CD4-positive, alpha-beta T cell (primary cell): ENCODE data around the gene OSBPL1A. TPM values are rescaled to one million over a fixed set of nuclear protein-coding genes. Genes with fewer than 3 reads are reported as not detected.

Experiments
- ATAC-seq: fragments of 200-7000 bp; cut with Tn5 transposase; one replicate; pipeline ENCODE4 v1.10.0; 2022; ENCODE audit warnings: mild to moderate bottlenecking; ENCODE audit not compliant: poor library complexity
- CTCF ChIA-PET: fragments of 350-600 bp; sonication (Branson Sonifier 250); formaldehyde crosslinking; loops from one replicate; lab custom pipeline; 2021; ENCODE audit warnings: antibody characterized with exemption, inconsistent platforms; lab: Charles Lee
- POLR2A ChIA-PET: fragments of 350-600 bp; sonication (Branson Sonifier 250); formaldehyde crosslinking; loops from one replicate; lab custom pipeline; 2021; ENCODE audit warnings: antibody characterized with exemption, inconsistent platforms; lab: Charles Lee
- DNase-seq, 14 experiments: peaks; one replicate each; pipeline ENCODE4 v3.0.0-alpha.2; 2013 to 2020; ENCODE audit warnings: mixed read lengths in 2 of 14
- H3K27ac ChIP-seq, 2 donors: one replicate each; pipeline versions ENCODE4 v1.5.1 to v1.7.0; 2013; ENCODE audit warnings: low read length in 2 of 2, low read depth in 1 of 2, mild to moderate bottlenecking in 1 of 2
- H3K27me3 ChIP-seq, 2 experiments: 1 replicate in 1 of 2; 2 replicates in 1 of 2; pipeline versions ENCODE4 v1.6.1 to v1.7.0; 2013; ENCODE audit warnings: low read length in 2 of 2, control low read depth in 1 of 2, mild to moderate bottlenecking in 1 of 2, moderate library complexity in 1 of 2; ENCODE audit not compliant: insufficient read depth in 2 of 2, control insufficient read depth in 1 of 2
- H3K36me3 ChIP-seq: one replicate; pipeline ENCODE4 v1.6.1; 2013; ENCODE audit warnings: low read length, control low read depth; ENCODE audit not compliant: insufficient read depth
- H3K4me1 ChIP-seq: one replicate; pipeline ENCODE4 v1.6.1; 2013; ENCODE audit warnings: low read length, control low read depth; ENCODE audit not compliant: insufficient read depth
- H3K4me3 ChIP-seq: one replicate; pipeline ENCODE4 v1.5.1; 2013; ENCODE audit warnings: mild to moderate bottlenecking, low read length, moderate library complexity
- H3K9me3 ChIP-seq, 2 experiments: 1 replicate in 1 of 2; 2 replicates in 1 of 2; pipeline versions ENCODE4 v1.6.1 to v1.7.0; 2013; ENCODE audit warnings: low read length in 2 of 2, mild to moderate bottlenecking in 2 of 2, control low read depth in 1 of 2, moderate library complexity in 1 of 2; ENCODE audit not compliant: control insufficient read depth in 1 of 2, insufficient read depth in 1 of 2
- H3K27ac Mint-ChIP-seq: one replicate; pipeline ENCODE4 v1.8.0; 2020; ENCODE audit warnings: mixed read lengths
- H3K27me3 Mint-ChIP-seq: one replicate; pipeline ENCODE4 v1.8.0; 2021; ENCODE audit warnings: mixed read lengths
- H3K36me3 Mint-ChIP-seq: one replicate; pipeline ENCODE4 v1.8.0; 2021; ENCODE audit warnings: low read depth, mixed read lengths
- H3K4me1 Mint-ChIP-seq: one replicate; pipeline ENCODE4 v1.8.0; 2021; ENCODE audit warnings: low read depth, mixed read lengths
- H3K4me3 Mint-ChIP-seq: one replicate; pipeline ENCODE4 v1.8.0; 2020; ENCODE audit warnings: mild to moderate bottlenecking, mixed read lengths
- H3K9me3 Mint-ChIP-seq: one replicate; pipeline ENCODE4 v1.8.0; 2020; ENCODE audit warnings: mixed read lengths
- intact Hi-C, 2 experiments: fragments of 100-400 bp; cut with DNase I in 1 of 2; cut with micrococcal nuclease in 1 of 2; formaldehyde crosslinking; loops; one replicate each; pipeline versions ENCODE4 v1.15.1 to v1.9.0; 2023 to 2025; cut with DNase I, micrococcal nuclease
- total RNA-seq, 174 experiments: library from RNA in 2 of 174; stranded (reverse) in 2 of 174; gene quantifications; one replicate each; pipeline ENCODE4 v1.2.3 and lab custom pipeline; 2021 to 2026
- TF ChIP-seq, protein P1 (sequence below): fragments of 200-600 bp; IDR thresholded peaks from one replicate; pipeline ENCODE4 v1.8.0; 2022; ENCODE audit warnings: antibody characterized with exemption, mild to moderate bottlenecking

Gene OSBPL1A
- total RNA-seq, 2 experiments from 2014 or later: 2.7 TPM

DNA sequence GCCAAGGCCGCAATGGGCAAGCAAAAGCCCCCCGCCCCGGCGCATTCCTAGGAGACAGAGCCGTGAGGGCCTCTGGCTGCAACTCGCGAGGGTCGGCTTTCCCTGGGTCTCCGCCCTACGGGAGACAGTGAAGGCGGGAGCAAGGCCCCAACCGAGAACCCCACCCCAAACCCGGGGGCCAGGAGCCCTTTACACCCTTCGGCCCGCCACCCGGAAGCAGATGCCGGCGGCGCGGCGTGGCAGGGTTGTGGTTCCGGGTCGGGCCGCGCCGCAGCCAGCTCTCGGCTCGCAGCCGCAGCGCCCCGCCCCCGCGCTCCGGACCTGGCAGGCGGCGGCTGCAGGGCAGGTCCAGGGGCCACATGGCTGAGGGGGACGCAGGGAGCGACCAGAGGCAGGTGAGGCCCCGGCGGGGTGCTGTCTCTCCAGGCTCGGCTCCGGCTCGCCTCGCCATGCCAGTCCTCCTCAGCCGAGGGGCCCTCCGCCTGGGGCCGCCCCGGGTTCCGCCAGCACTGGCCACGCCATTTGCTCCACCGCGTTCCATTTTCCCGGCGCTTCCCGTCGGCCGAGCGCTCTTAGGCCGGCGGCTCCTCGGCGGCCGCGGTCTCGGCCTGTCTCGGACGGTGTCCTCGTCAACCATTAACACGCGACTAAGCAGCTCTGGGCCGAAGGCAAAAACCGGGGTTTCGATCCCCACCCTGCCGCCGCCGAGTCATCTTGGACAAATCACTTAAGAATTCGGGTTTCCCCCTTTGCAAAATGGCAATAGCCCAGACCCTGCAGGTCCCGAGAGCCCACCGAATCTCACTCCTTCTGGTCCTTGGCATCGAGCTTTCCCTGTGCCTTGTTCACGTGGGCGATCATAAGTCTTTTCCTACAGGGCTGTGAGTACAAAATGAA lies 29.0 kb upstream of the OSBPL1A start, which contains the start of gene IMPACT:
TSS of gene IMPACT (plus strand) at position 273 of the 897 bp plus-strand sequence. CDS start at position 360, 87 bp downstream.
- ChIA-PET POLR2A (interaction anchor here (0.5 to 1.4 kb wide), 5 partner anchors 10 to 973 kb away, joined by 3 to 6 read pairs (median 3); partner anchors contain the start of gene OSBPL1A), CTCF (no interaction called here)
- TF ChIP-seq, protein P1, sequence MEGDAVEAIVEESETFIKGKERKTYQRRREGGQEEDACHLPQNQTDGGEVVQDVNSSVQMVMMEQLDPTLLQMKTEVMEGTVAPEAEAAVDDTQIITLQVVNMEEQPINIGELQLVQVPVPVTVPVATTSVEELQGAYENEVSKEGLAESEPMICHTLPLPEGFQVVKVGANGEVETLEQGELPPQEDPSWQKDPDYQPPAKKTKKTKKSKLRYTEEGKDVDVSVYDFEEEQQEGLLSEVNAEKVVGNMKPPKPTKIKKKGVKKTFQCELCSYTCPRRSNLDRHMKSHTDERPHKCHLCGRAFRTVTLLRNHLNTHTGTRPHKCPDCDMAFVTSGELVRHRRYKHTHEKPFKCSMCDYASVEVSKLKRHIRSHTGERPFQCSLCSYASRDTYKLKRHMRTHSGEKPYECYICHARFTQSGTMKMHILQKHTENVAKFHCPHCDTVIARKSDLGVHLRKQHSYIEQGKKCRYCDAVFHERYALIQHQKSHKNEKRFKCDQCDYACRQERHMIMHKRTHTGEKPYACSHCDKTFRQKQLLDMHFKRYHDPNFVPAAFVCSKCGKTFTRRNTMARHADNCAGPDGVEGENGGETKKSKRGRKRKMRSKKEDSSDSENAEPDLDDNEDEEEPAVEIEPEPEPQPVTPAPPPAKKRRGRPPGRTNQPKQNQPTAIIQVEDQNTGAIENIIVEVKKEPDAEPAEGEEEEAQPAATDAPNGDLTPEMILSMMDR: no peak
- Histone ChIP-seq H3K27ac (no peak within 1 kb of the TSS), H3K9me3 (peaks cover 0 to 5% of the 10 kb centered on the region in 2 experiments), H3K4me3 (peak within 1 kb of the TSS; percentile 74), H3K36me3 (no peaks in the 10 kb centered on the region), H3K4me1 (peaks cover 17% of the 10 kb centered on the region), H3K27me3 (peaks cover 0 to 12% of the 10 kb centered on the region in 2 experiments)
- ATAC-seq: peak; percentile 86
- peak within 1 kb of the TSS; percentile 90 for H3K4me3 Mint-ChIP-seq
- intact Hi-C loops: loop anchor here in 1 of 2 experiments (5.0 to 10.0 kb wide), 2 partner anchors 34 to 842 kb away; partner anchors contain the start of gene NPC1
- peaks cover 7% of the 10 kb centered on the region for H3K9me3 Mint-ChIP-seq
- H3K36me3 Mint-ChIP-seq: peaks cover 29% of the 10 kb centered on the region
- peaks cover 32% of the 10 kb centered on the region for H3K4me1 Mint-ChIP-seq
- peak; percentile 52 to 91 (median 74) for DNase-seq
- peak within 1 kb of the TSS; percentile 72 for H3K27ac Mint-ChIP-seq
- H3K27me3 Mint-ChIP-seq: peaks cover 30% of the 10 kb centered on the region

DNA sequence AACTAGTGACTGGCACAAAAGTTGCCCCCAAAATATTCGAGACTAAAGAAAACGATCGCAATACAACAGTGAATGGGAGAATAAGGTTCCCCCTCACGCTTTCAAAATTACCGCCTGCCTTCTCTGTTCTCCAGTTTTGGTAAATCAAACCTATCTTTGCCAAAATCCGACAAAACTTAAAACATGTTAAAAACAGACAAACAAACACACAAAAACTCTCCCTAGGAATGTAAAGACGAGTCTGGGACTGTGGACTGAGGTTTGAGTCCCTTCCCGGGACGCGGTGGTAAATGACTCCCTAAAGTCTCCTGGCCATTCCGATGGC lies 28.4 kb upstream of the OSBPL1A start:
- H3K9me3 Mint-ChIP-seq: peaks cover 7% of the 10 kb centered on the region
- H3K27ac Mint-ChIP-seq: peak overlapping the region; percentile 72
- H3K4me1 Mint-ChIP-seq: peaks cover 32% of the 10 kb centered on the region
- Histone ChIP-seq H3K27ac (no peak overlapping the region), H3K4me1 (peaks cover 17% of the 10 kb centered on the region), H3K36me3 (no peaks in the 10 kb centered on the region), H3K9me3 (peaks cover 0 to 5% of the 10 kb centered on the region in 2 experiments), H3K4me3 (peak overlapping the region; percentile 74), H3K27me3 (peaks cover 0 to 12% of the 10 kb centered on the region in 2 experiments)
- H3K36me3 Mint-ChIP-seq: peaks cover 25% of the 10 kb centered on the region
- ATAC-seq (no peak), DNase-seq (no peak)
- intact Hi-C loops: loop anchor here in 1 of 2 experiments (5.0 to 10.0 kb wide), 2 partner anchors 34 to 841 kb away; partner anchors contain the start of gene NPC1
- H3K27me3 Mint-ChIP-seq: peaks cover 36% of the 10 kb centered on the region
- TF ChIP-seq, protein P1: no peak
- ChIA-PET CTCF (no interaction called here), POLR2A (interaction anchor here (1.4 kb wide), 2 partner anchors 12 to 28 kb away, joined by 4 to 6 read pairs; partner anchors contain the start of gene OSBPL1A)
- peak overlapping the region; percentile 82 for H3K4me3 Mint-ChIP-seq

DNA sequence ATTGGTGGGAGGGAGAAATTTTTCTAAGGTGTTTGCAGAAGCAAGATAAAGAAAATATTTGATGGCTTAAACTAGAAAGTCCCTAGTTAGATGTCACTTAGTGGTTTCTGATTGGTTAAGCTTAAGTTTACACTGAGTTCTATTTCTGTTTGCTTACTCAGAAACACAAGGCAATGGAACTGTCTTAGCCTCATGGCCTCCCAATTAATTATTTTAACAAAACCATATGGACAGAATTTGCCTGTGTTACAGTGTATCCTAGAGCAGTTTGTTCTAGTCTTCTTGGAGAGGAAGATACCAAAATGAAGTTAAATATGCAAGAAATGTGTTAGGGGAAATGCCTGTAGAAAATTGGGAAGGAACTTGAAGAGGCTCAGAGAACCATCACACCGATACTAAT lies 24.2 kb upstream of the OSBPL1A start:
- H3K4me3 ChIP-seq: no peak overlapping the region
- no peaks in the 10 kb centered on the region for H3K36me3 ChIP-seq
- ChIA-PET CTCF (no interaction called here), POLR2A (no interaction called here)
- no peak for DNase-seq
- H3K36me3 Mint-ChIP-seq: peaks cover 12% of the 10 kb centered on the region
- H3K9me3 Mint-ChIP-seq: peaks cover 7% of the 10 kb centered on the region
- intact Hi-C loops: loop anchor here in 1 of 2 experiments (2.0 to 10.0 kb wide), 2 partner anchors 21 to 837 kb away; partner anchors contain the start of gene NPC1
- H3K27me3 ChIP-seq: peaks cover 7 to 12% of the 10 kb centered on the region in 2 experiments
- H3K27ac ChIP-seq: no peak overlapping the region
- peaks cover 71% of the 10 kb centered on the region for H3K27me3 Mint-ChIP-seq
- peaks cover 0 to 5% of the 10 kb centered on the region in 2 experiments for H3K9me3 ChIP-seq
- no peak overlapping the region for H3K27ac Mint-ChIP-seq
- peaks cover 9% of the 10 kb centered on the region for H3K4me1 ChIP-seq
- no peak overlapping the region for H3K4me3 Mint-ChIP-seq
- TF ChIP-seq, protein P1: no peak
- H3K4me1 Mint-ChIP-seq: peaks cover 9% of the 10 kb centered on the region
- no peak for ATAC-seq
